HepG2 (cell line): Measurements from ENCODE around the gene RIMS3. TPM values are rescaled to one million over a fixed set of nuclear protein-coding genes. Genes with fewer than 3 reads are reported as not detected.

Source experiments
- CBFB ChIP-seq: sonication (generic); formaldehyde crosslinking; IDR thresholded peaks from 2 replicates; pipeline ENCODE4 v1.4.0; 2020; ENCODE audit warnings: missing genetic modification reagents
- HMG20B ChIP-seq: conservative IDR thresholded peaks from 2 replicates; pipeline ENCODE4 v1.6.1; 2016; ENCODE audit warnings: missing genetic modification reagents, missing compliant biosample characterization
- RARG ChIP-seq: sonication (generic); formaldehyde crosslinking; IDR thresholded peaks from 2 replicates; pipeline ENCODE4 v1.4.0; 2020; ENCODE audit warnings: low read depth, mild to moderate bottlenecking, missing genetic modification reagents
- SNAI1 ChIP-seq: sonication (generic); formaldehyde crosslinking; IDR thresholded peaks from 2 replicates; pipeline ENCODE4 v1.5.0; 2020; ENCODE audit warnings: mild to moderate bottlenecking, missing genetic modification reagents, borderline replicate concordance
- SP1 ChIP-seq, 2 experiments: fragments of 450-650 bp in 1 of 2; sonication (generic) in 1 of 2; formaldehyde crosslinking in 1 of 2; IDR thresholded peaks; 2 replicates each; pipeline versions ENCODE4 v1.4.0 to v1.6.1; 2016 to 2020; ENCODE audit warnings: missing genetic modification reagents in 1 of 2
- ZNF333 ChIP-seq: sonication (generic); formaldehyde crosslinking; IDR thresholded peaks from 2 replicates; pipeline ENCODE4 v1.4.0; 2020; ENCODE audit warnings: mild to moderate bottlenecking, missing genetic modification reagents, borderline replicate concordance
- ZNF335 ChIP-seq: sonication (generic); formaldehyde crosslinking; IDR thresholded peaks from 2 replicates; pipeline ENCODE4 v1.4.0; 2020; ENCODE audit warnings: missing genetic modification reagents
- ZNF660 ChIP-seq: sonication (generic); formaldehyde crosslinking; IDR thresholded peaks from 2 replicates; pipeline ENCODE4 v1.5.1; 2020; ENCODE audit warnings: mild to moderate bottlenecking, low read depth, missing genetic modification reagents, borderline replicate concordance
- ZNF761 ChIP-seq: sonication (generic); formaldehyde crosslinking; conservative IDR thresholded peaks from 2 replicates; pipeline ENCODE4 v1.4.0; 2020; ENCODE audit warnings: mild to moderate bottlenecking, missing genetic modification reagents
- polyA plus RNA-seq, 8 experiments: library from polyadenylated mRNA; depleted of rRNA in 3 of 8; stranded (reverse) in 7 of 8; unstranded in 1 of 8; fragments of >200 nt; fragmentation: Illumina TruSeq in 4 of 8; extraction: Trizol in 4 of 8; gene quantifications; 2 replicates each; pipeline versions ENCODE4 v1.2.1 to v1.2.3, GENCODE V29; 2011 to 2016; ENCODE audit warnings: low read depth in 4 of 8, missing spikeins in 1 of 8, mixed read lengths in 1 of 8; ENCODE audit not compliant: insufficient read depth in 1 of 8
- total RNA-seq, 5 experiments: library from RNA; depleted of rRNA; stranded (reverse); fragments of >200 nt; fragmentation: Illumina TruSeq; extraction: Trizol; gene quantifications; 2 replicates each; pipeline ENCODE4 v1.2.3, GENCODE V29; 2016; ENCODE audit warnings: low read depth in 1 of 5
- TF ChIP-seq, protein P1 (sequence below): sonication (generic); formaldehyde crosslinking; IDR thresholded peaks from 2 replicates; pipeline ENCODE4 v1.5.0; 2020; ENCODE audit warnings: missing genetic modification reagents
- TF ChIP-seq, protein P2 (sequence below): sonication (generic); formaldehyde crosslinking; conservative IDR thresholded peaks from 2 replicates; pipeline ENCODE4 v1.8.1; 2023; ENCODE audit warnings: missing genetic modification reagents
- TF ChIP-seq, protein P3 (sequence below): sonication (generic); formaldehyde crosslinking; IDR thresholded peaks from 2 replicates; pipeline ENCODE4 v1.4.0; 2020; ENCODE audit warnings: missing genetic modification reagents
- TF ChIP-seq, protein P4 (sequence below): sonication (generic); formaldehyde crosslinking; IDR thresholded peaks from 2 replicates; pipeline ENCODE4 v1.8.1; 2022; ENCODE audit warnings: mild to moderate bottlenecking, missing genetic modification reagents

The RIMS3 gene
- total and polyA plus RNA-seq, 2 of the 13 experiments (the other 11 are each of a cell fraction or from before 2014, with no cell fraction given): 2.1 to 5.4 TPM

DNA sequence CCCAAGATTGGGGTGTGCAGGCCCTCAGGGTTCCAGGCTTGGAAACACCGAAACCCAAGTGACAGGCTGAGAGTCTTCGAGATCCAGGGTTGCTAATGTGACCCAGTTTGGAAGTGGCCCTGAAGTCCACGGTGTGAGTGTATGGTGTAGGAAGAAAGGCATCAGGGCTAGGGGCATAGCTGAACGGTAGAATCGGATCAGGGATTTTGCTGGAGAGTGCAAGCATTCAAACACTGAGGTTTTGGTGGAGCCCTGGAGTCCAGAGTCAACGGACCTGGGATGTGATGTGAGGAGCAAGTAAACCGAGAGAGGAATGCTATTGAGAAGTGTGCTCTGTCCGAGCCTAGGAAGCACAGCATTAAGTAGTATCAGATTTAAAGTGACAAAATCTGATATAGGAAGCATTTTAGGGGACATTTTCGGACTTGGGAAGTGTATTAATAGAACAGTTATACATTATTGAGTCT is 27.0 kb upstream of the RIMS3 start (continued):
- TF ChIP-seq ZNF761: no peak
- TF ChIP-seq SNAI1: 0 out of 2 replicates have a peak, but pooled peaks have one; percentile 26
- TF ChIP-seq, protein P1, sequence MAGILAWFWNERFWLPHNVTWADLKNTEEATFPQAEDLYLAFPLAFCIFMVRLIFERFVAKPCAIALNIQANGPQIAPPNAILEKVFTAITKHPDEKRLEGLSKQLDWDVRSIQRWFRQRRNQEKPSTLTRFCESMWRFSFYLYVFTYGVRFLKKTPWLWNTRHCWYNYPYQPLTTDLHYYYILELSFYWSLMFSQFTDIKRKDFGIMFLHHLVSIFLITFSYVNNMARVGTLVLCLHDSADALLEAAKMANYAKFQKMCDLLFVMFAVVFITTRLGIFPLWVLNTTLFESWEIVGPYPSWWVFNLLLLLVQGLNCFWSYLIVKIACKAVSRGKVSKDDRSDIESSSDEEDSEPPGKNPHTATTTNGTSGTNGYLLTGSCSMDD: peak; percentile 32; the same call in 1 of the 2 replicates
- TF ChIP-seq ZNF335 (CRISPR knock-in tag): peak; percentile 17; the same call in 1 of the 2 replicates
- TF ChIP-seq ZNF660 (CRISPR knock-in tag): 0 out of 2 replicates have a peak, but pooled peaks have one; percentile 51
- no peak for TF ChIP-seq SP1 (IDR thresholded peaks at IDR 0.05)
- TF ChIP-seq SP1 (CRISPR knock-in tag; IDR thresholded peaks at IDR 0.05): 0 out of 2 replicates have a peak, but pooled peaks have one; percentile 8
- TF ChIP-seq, protein P2, sequence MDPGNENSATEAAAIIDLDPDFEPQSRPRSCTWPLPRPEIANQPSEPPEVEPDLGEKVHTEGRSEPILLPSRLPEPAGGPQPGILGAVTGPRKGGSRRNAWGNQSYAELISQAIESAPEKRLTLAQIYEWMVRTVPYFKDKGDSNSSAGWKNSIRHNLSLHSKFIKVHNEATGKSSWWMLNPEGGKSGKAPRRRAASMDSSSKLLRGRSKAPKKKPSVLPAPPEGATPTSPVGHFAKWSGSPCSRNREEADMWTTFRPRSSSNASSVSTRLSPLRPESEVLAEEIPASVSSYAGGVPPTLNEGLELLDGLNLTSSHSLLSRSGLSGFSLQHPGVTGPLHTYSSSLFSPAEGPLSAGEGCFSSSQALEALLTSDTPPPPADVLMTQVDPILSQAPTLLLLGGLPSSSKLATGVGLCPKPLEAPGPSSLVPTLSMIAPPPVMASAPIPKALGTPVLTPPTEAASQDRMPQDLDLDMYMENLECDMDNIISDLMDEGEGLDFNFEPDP (CRISPR knock-in tag): 0 out of 2 replicates have a peak, but pooled peaks have one; percentile 7
- TF ChIP-seq, protein P3, sequence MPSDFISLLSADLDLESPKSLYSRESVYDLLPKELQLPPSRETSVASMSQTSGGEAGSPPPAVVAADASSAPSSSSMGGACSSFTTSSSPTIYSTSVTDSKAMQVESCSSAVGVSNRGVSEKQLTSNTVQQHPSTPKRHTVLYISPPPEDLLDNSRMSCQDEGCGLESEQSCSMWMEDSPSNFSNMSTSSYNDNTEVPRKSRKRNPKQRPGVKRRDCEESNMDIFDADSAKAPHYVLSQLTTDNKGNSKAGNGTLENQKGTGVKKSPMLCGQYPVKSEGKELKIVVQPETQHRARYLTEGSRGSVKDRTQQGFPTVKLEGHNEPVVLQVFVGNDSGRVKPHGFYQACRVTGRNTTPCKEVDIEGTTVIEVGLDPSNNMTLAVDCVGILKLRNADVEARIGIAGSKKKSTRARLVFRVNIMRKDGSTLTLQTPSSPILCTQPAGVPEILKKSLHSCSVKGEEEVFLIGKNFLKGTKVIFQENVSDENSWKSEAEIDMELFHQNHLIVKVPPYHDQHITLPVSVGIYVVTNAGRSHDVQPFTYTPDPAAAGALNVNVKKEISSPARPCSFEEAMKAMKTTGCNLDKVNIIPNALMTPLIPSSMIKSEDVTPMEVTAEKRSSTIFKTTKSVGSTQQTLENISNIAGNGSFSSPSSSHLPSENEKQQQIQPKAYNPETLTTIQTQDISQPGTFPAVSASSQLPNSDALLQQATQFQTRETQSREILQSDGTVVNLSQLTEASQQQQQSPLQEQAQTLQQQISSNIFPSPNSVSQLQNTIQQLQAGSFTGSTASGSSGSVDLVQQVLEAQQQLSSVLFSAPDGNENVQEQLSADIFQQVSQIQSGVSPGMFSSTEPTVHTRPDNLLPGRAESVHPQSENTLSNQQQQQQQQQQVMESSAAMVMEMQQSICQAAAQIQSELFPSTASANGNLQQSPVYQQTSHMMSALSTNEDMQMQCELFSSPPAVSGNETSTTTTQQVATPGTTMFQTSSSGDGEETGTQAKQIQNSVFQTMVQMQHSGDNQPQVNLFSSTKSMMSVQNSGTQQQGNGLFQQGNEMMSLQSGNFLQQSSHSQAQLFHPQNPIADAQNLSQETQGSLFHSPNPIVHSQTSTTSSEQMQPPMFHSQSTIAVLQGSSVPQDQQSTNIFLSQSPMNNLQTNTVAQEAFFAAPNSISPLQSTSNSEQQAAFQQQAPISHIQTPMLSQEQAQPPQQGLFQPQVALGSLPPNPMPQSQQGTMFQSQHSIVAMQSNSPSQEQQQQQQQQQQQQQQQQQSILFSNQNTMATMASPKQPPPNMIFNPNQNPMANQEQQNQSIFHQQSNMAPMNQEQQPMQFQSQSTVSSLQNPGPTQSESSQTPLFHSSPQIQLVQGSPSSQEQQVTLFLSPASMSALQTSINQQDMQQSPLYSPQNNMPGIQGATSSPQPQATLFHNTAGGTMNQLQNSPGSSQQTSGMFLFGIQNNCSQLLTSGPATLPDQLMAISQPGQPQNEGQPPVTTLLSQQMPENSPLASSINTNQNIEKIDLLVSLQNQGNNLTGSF (CRISPR knock-in tag): no peak
- TF ChIP-seq, protein P4, sequence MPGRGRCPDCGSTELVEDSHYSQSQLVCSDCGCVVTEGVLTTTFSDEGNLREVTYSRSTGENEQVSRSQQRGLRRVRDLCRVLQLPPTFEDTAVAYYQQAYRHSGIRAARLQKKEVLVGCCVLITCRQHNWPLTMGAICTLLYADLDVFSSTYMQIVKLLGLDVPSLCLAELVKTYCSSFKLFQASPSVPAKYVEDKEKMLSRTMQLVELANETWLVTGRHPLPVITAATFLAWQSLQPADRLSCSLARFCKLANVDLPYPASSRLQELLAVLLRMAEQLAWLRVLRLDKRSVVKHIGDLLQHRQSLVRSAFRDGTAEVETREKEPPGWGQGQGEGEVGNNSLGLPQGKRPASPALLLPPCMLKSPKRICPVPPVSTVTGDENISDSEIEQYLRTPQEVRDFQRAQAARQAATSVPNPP (CRISPR knock-in tag): 0 out of 2 replicates have a peak, but pooled peaks have one; percentile 0
- TF ChIP-seq HMG20B (CRISPR knock-in tag): 0 out of 2 replicates have a peak, but pooled peaks have one; percentile 30
- TF ChIP-seq RARG (CRISPR knock-in tag): no peak
- 0 out of 2 replicates have a peak, but pooled peaks have one; percentile 13 for TF ChIP-seq CBFB (CRISPR knock-in tag)
- TF ChIP-seq ZNF333: peak; percentile 24; the same call in 1 of the 2 replicates
